Aorta (tissue), 5 donors: ENCODE data around the gene RNF26. TPM values are rescaled to one million over a fixed set of nuclear protein-coding genes. Genes with fewer than 3 reads are reported as not detected.

ENCODE experiments used
- ATAC-seq: fragments of 200-7000 bp; cut with Tn5 transposase; one replicate; pipeline ENCODE4 v1.9.1; 2022; ENCODE audit warnings: moderate library complexity; ENCODE audit not compliant: low FRiP score
- DNase-seq, 2 donors: peaks; one replicate each; pipeline ENCODE4 v3.0.0-alpha.2; 2020
- H3K27ac ChIP-seq, 2 donors: one replicate each; pipeline ENCODE4 v1.5.1; 2013; ENCODE audit warnings: low read length in 2 of 2, mild to moderate bottlenecking in 2 of 2, moderate library complexity in 2 of 2, control low read depth in 1 of 2, inconsistent platforms in 1 of 2, low read depth in 1 of 2
- H3K27me3 ChIP-seq, 2 donors: one replicate each; pipeline ENCODE4 v1.6.1; 2013; ENCODE audit warnings: control low read depth in 1 of 2, low read length in 1 of 2, mild to moderate bottlenecking in 1 of 2, moderate library complexity in 1 of 2; ENCODE audit not compliant: insufficient read depth in 2 of 2, control insufficient read depth in 1 of 2
- H3K36me3 ChIP-seq, 2 donors: one replicate each; pipeline ENCODE4 v1.6.1; 2013; ENCODE audit warnings: control low read depth in 1 of 2, low read length in 1 of 2, mild to moderate bottlenecking in 1 of 2; ENCODE audit not compliant: insufficient read depth in 2 of 2, control insufficient read depth in 1 of 2
- H3K4me1 ChIP-seq, 2 donors: one replicate each; pipeline ENCODE4 v1.6.1; 2013; ENCODE audit warnings: low read length in 2 of 2, control low read depth in 1 of 2, mild to moderate bottlenecking in 1 of 2, moderate library complexity in 1 of 2; ENCODE audit not compliant: insufficient read depth in 2 of 2, control insufficient read depth in 1 of 2
- H3K4me3 ChIP-seq, 2 donors: one replicate each; pipeline ENCODE4 v1.5.1; 2013; ENCODE audit warnings: low read length in 2 of 2, control low read depth in 1 of 2, mild to moderate bottlenecking in 1 of 2
- H3K9me3 ChIP-seq: one replicate; pipeline ENCODE4 v1.6.1; 2013; ENCODE audit warnings: mild to moderate bottlenecking, low read length; ENCODE audit not compliant: control insufficient read depth
- WGBS, 2 donors: extraction: QIAGEN DNeasy Blood & Tissue Kit; methylation state at CpG; one replicate each; pipeline ENCODE4 v1.1.7; 2013; 5-methylcytosine and 5-hydroxymethylcytosine counted together
- intact Hi-C, 2 donors: fragments of 100-400 bp; cut with DNase I; formaldehyde crosslinking; loops; one replicate each; pipeline versions ENCODE4 v1.14.2 to v1.15.0; 2022
- polyA plus RNA-seq, 2 donors: library from polyadenylated mRNA; stranded (reverse); fragments of 200-250 nt; gene quantifications; one replicate each; pipeline ENCODE4 v1.2.3, GENCODE V29; 2013
- total RNA-seq, 2 donors: library from RNA; stranded (reverse); fragmentation: NEBNext Ultra II Directional; extraction: Animal tissue kit (Norgen Biotek cat#: 25700); gene quantifications; one replicate each; pipeline ENCODE4 v1.2.1, GENCODE V29; 2021
- donor health status: healthy with polysubstance abuse.
- donor health status: Bipolar disorder and iron deficiency.
- donor health status: DM: no; HTN: no; CAD: no.
- donor health status: DM: no; HTN: no; CAD: no.
- donor health status: DM: yes; HTN: yes; CAD: no.

Gene RNF26
- total and polyA plus RNA-seq, 4 donors: 9.4 to 17.5 (median 16.6) TPM

DNA sequence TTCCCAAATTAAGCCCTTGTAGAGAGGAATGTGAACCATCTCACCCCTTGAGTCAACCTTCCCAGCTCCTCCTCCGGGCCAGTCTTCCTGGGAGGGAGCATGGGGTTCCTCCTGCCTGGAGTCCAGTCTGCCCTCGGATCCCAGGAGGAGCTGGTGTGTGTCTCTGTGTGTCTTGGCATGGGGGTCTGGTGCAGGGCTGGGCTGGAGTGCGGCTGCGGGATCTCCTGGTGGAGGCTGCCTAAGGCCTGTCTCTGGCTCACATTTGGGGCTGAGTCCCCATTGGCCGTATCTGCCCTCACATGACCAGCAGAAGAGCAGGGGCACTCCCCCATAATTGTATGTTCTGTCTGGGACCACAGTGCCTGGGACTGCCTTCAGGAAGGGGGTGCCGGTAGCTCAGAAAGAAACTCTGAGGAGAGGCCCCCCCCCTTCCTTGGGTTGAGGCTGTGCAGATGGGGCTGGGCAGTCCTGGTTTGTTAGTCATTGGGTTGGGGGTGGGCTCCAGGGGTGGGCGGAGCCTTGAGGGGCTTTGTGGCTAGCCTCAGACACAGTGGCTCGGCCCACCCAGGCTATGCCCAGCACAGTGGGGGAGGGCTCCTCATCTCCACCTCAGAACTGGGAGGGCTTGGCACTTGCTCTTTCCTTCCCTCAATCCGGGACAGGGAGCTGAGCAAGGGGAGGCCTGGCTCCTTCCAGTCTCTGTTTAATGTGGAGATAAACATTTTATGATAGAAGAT, 3.4 kb downstream of the RNF26 start:
- intact Hi-C loops: loop anchor here in 1 of 2 donors (10.0 kb wide), 1 partner anchor 193 kb away; the partner anchor contains the start of gene ABCG4
- Histone ChIP-seq H3K36me3 (no peaks in the 10 kb centered on the region), H3K27ac (peak overlapping the region in 1 of 2 donors; percentile 1), H3K4me3 (no peak overlapping the region), H3K27me3 (no peaks in the 10 kb centered on the region), H3K4me1 (no peaks in the 10 kb centered on the region), H3K9me3 (no peaks in the 10 kb centered on the region)
- ATAC-seq (no peak), DNase-seq (peak; percentile 45 to 68)
- WGBS, 2 donors: 14 to 18% methylated on average over 9 of the region's 9 CpGs

- peak; percentile 75 to 88 for DNase-seq
- no peaks in the 10 kb centered on the region for H3K4me1 ChIP-seq
Measured at GRCh38 chr11:119338318-119338890, 4.1 kb downstream of the RNF26 start.

DNA sequence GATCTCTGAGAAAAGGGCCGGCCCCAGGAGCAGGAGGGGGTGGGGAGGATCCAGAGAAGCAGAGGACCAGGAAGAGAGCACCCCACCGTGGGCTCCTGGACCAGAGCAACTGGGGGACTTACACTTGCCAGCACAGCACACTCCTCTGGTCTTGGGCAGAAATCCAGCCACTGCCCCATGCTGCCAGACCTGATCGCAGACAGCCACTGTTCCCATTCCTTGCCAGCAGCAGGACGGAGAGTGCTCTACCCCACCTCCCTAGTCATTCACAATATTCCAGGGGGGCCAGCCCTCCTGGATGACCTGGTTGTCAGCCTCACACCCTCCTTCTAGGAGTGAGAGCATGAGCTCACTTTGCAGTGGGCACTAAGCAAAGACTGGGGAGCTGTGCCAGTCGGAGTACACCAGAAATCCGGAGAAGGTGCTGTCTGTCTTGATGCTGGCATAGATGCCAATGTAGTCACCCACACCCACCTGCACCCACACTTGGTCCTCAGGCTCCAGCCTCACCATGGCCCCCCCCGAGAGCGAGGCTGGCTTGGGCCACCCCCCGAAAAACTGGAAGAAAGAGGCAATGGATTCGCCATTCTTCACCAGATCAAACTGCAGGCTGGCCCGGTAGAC, 4.8 kb downstream of the RNF26 start:
- Histone ChIP-seq H3K4me3 (no peak overlapping the region), H3K27me3 (no peaks in the 10 kb centered on the region), H3K36me3 (no peaks in the 10 kb centered on the region), H3K27ac (no peak overlapping the region), H3K9me3 (no peaks in the 10 kb centered on the region), H3K4me1 (no peaks in the 10 kb centered on the region)
- DNase-seq (peak in 1 of 2 donors; percentile 51), ATAC-seq (no peak)
- intact Hi-C loops: loop anchor here in 1 of 2 donors (10.0 kb wide), 1 partner anchor 194 kb away; the partner anchor contains the start of gene ABCG4
- WGBS, 2 donors: 16 to 20% methylated on average over 11 of the region's 11 CpGs

More at GRCh38 chr11:119338318-119338890, 4.1 kb downstream of the RNF26 start:
- Histone ChIP-seq H3K9me3 (no peaks in the 10 kb centered on the region), H3K36me3 (no peaks in the 10 kb centered on the region), H3K27me3 (no peaks in the 10 kb centered on the region), H3K4me3 (no peak overlapping the region), H3K27ac (no peak overlapping the region)
- WGBS, 2 donors: 8 to 10% methylated on average over 17 of the region's 17 CpGs
- intact Hi-C loops: loop anchor here in 1 of 2 donors (10.0 kb wide), 1 partner anchor 194 kb away; the partner anchor contains the start of gene ABCG4
- ATAC-seq: peak; percentile 53

DNA sequence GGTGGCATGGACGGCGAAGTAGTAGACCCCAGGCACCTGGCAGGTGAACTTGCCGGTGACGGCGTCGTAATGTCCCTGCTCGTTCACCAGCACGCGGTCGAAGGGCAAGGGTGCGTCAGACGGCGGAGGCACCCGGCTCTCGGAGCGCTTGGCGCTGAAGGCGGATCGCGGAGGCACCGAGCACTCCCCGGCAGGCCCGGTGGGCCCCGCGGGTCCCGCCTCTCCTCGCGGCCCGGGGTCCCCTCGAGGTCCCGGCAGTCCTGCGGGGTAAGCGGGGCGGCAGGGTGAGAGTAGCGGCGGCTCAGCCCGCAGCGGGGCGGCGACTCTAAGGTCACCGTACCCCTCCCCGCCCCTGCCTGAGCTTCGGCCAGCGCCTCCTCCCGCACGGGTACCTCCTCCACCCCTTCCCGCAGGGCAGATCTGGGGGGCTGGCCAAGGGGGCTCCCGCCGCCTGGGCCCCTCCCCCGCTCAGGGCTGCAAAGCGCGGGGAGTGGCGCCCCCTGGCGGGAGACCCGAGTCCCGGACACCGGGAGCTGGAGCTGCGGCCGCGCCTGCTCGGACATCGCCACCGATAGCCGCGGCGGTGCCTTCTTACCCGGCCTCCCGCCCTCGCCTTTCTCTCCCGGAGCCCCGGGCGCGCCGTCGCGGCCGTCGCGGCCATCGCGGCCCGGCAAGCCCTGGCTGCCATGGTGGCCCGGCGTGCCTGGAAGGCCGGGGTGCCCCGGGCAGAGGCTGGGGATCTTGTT, 5.4 kb downstream of the RNF26 start:
- peak; percentile 81 for ATAC-seq
- WGBS, 2 donors: 1 to 2% methylated on average over 52 to 86 of the region's 86 CpGs

DNA sequence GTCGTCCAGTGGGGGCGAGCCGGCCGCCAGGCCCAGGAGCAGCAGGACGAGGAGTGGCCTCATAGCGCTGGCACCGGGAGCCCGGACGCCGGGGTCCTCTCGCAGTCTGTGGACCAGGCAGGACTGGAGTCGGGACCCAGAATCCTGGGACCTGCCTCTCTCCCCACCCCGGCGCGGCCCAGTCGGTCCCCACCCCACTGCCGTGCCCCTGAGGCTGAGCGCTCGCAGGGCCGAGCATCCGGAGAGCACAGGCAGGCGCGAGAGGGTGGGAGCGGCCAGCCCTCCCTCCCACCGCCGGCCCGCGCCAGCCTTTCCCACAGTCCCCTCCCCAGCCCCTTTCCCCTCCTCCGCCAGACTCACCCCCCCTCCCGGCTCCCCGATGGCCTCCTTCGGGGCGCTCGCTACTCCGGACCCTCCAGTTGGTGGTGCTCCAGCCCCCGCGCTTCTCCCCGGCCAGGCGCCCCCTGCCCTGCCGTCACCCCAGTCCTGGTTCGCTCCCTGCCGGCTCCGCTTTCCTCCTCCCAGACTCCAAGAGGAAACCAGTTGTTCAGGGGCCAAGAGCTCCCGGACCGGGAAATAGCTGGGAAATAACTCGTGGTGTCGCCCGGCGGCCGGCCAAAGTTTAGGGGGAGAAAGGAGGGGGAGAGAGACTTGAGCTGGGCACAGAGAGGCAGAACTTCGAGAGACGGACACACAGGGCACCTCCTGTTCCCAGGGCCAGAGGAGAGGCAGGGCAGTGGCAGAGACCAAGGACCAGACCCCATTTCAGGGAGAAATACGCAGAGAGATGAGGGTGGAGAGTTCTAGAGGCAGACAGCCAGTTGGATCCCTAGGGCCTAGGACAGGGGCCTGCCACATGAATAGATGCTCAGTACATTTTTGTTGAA, 6.3 kb downstream of the RNF26 start, which contains the start of gene C1QTNF5:
TSS of gene C1QTNF5 (minus strand) at position 549 of the 887 bp plus-strand sequence. CDS start at position 63, 486 bp downstream.
- H3K9me3 ChIP-seq: no peaks in the 10 kb centered on the region
- H3K27ac ChIP-seq: peak within 1 kb of the TSS in 1 of 2 donors; percentile 43
- intact Hi-C loops: no loop called here
- ATAC-seq (peak; percentile 63), DNase-seq (peak; percentile 94)
- no peaks in the 10 kb centered on the region for H3K36me3 ChIP-seq
- H3K27me3 ChIP-seq: no peaks in the 10 kb centered on the region
- 2% methylated on average over 32 to 53 of the region's 53 CpGs for WGBS, 2 donors
- no peaks in the 10 kb centered on the region for H3K4me1 ChIP-seq
- H3K4me3 ChIP-seq: peak within 1 kb of the TSS; percentile 45 to 48

More for the DNA sequence above, 5.4 kb downstream of the RNF26 start:
- Histone ChIP-seq H3K4me1 (no peaks in the 10 kb centered on the region), H3K36me3 (no peaks in the 10 kb centered on the region), H3K27ac (peak overlapping the region in 1 of 2 donors; percentile 43), H3K9me3 (no peaks in the 10 kb centered on the region), H3K4me3 (peak overlapping the region; percentile 45 to 48), H3K27me3 (no peaks in the 10 kb centered on the region)
- DNase-seq: peak; percentile 84 to 95
- intact Hi-C loops: loop anchor here in 1 of 2 donors (10.0 kb wide), 1 partner anchor 195 kb away; the partner anchor contains the start of gene ABCG4

DNA sequence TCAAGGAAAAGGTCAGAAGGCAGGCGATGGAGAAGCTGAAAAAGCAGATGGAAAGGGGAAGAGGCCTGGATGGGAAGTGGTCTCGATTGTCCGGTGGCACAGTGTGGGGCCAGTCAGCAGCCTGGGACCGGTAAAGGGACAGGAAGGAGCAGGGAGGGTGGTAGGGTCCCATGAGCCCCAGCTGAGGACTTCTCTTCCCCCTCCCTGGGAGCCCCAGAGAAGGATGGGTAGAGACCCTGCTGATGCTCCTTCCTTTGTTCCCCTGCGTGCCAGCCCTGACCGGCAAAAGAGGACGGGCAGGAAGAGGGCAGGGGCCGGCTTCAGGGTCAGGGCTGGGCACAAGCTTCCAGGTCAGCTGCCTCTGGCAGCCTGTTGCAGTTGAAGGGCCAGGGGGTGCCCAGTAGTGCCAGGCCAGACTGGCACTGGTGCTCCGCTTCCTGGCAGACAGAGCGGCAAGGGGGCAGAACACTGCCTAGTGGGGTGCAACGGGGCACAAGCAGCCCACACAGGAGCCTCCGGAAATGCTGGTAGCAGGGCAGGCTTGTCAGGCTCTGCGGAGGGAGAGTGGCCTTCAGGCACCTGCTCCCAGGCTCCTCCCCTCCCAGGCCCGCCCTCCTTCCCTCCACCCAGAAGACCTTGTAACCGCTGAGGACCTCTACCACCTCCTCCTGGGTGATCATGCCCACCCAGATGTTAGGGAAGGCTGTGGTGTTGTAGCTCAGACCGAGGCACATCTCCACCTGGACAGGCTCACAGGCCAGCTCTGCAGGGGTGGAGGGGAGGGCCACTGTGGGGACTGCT, 7.1 kb downstream of the RNF26 start:
- intact Hi-C loops: no loop called here
- H3K9me3 ChIP-seq: no peaks in the 10 kb centered on the region
- no peak for ATAC-seq
- H3K4me3 ChIP-seq: no peak overlapping the region
- DNase-seq: peak in 1 of 2 donors; percentile 60
- H3K4me1 ChIP-seq: no peaks in the 10 kb centered on the region
- 82 to 87% methylated on average over 16 of the region's 16 CpGs for WGBS, 2 donors
- H3K36me3 ChIP-seq: no peaks in the 10 kb centered on the region
- no peak overlapping the region for H3K27ac ChIP-seq
- no peaks in the 10 kb centered on the region for H3K27me3 ChIP-seq

GRCh38 chr11:119342023-119342300, 7.6 kb downstream of the RNF26 start:
- ATAC-seq (no peak), DNase-seq (peak in 1 of 2 donors; percentile 46)
- Histone ChIP-seq H3K4me1 (no peaks in the 10 kb centered on the region), H3K9me3 (no peaks in the 10 kb centered on the region), H3K27me3 (no peaks in the 10 kb centered on the region), H3K27ac (no peak overlapping the region), H3K4me3 (no peak overlapping the region), H3K36me3 (no peaks in the 10 kb centered on the region)
- 82 to 92% methylated on average over 7 of the region's 7 CpGs for WGBS, 2 donors
- intact Hi-C loops: no loop called here
